DOHH2 (cell line): ENCODE data around the gene BPIFA1.

Source experiments
- CTCF ChIP-seq: fragments of 200-600 bp; sonication (generic); IDR thresholded peaks from one replicate; pipeline ENCODE4 v1.5.1; 2014; ENCODE audit warnings: antibody characterized with exemption, mild to moderate bottlenecking, low read depth, low read length; ENCODE audit not compliant: poor library complexity, severe bottlenecking
- EZH2phosphoT487 ChIP-seq: fragments of 200-600 bp; sonication (generic); IDR thresholded peaks from 2 replicates; pipeline ENCODE4 v1.6.1; 2017; ENCODE audit warnings: borderline replicate concordance, mild to moderate bottlenecking, antibody characterized with exemption, low read length, moderate library complexity, mixed read lengths

- no peak for TF ChIP-seq CTCF
- TF ChIP-seq EZH2phosphoT487, result no peak
These were observed 36.8 kb upstream of the BPIFA1 start for GRCh38 chr20:33199026-33199425.
